ENCODE measurements around the gene ZNF180. TPM values are rescaled to one million over a fixed set of nuclear protein-coding genes. Genes with fewer than 3 reads are reported as not detected.
A peak's percentile ranks its signal among the peaks of the same experiment; 100 is the strongest.

The ZNF180 gene
- total and polyA plus RNA-seq, 2 donors (not counting 1 experiment from before 2014, with no cell fraction given): 4.4 to 16.1 TPM

DNA sequence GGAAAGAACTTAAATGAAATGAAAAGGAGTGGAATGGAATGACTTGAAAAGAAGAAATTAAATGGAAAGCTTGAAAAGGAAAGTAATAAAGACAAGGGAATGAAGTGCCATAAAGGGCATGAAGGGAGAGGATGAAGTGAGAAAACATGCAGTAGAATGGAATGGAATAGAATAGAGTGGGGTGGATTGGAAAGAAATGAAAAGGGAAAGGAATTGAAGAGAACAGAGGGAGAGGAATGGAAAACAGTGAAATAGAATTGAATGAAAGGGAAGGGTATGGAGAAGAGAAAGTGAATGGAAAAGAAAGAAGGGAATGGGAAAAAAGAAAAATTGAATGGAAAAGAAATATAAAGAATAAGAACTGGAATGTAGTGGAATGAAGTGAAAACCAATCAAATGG is 9.2 kb upstream of the ZNF180 start:
- no peaks in the 10 kb centered on the region for H4K20me1 ChIP-seq (ENCODE audit: control insufficient read depth, insufficient read depth, low read length, poor library complexity, severe bottlenecking)
- H3K27me3 ChIP-seq (replicated peaks in 1 of 4; ENCODE audit: control extremely low read depth in 1 of 4, control insufficient read depth in 3 of 4, insufficient read depth in 4 of 4, low read length in 3 of 4): peaks cover 0 to 26% (median 10%) of the 10 kb centered on the region in 4 experiments
- H3K4me1 ChIP-seq (ENCODE audit: control insufficient read depth in 2 of 2, insufficient read depth in 2 of 2, low read length in 2 of 2): no peaks in the 10 kb centered on the region
- H3K9ac ChIP-seq (ENCODE audit: low read length): no peak overlapping the region
- TF ChIP-seq, protein P1, sequence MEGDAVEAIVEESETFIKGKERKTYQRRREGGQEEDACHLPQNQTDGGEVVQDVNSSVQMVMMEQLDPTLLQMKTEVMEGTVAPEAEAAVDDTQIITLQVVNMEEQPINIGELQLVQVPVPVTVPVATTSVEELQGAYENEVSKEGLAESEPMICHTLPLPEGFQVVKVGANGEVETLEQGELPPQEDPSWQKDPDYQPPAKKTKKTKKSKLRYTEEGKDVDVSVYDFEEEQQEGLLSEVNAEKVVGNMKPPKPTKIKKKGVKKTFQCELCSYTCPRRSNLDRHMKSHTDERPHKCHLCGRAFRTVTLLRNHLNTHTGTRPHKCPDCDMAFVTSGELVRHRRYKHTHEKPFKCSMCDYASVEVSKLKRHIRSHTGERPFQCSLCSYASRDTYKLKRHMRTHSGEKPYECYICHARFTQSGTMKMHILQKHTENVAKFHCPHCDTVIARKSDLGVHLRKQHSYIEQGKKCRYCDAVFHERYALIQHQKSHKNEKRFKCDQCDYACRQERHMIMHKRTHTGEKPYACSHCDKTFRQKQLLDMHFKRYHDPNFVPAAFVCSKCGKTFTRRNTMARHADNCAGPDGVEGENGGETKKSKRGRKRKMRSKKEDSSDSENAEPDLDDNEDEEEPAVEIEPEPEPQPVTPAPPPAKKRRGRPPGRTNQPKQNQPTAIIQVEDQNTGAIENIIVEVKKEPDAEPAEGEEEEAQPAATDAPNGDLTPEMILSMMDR (IDR thresholded peaks at IDR 0.05): peak; percentile 2
- no peak for TF ChIP-seq EZH2 (IDR thresholded peaks at IDR 0.05; ENCODE audit: borderline replicate concordance, insufficient read depth, low read depth, low read length, poor library complexity, severe bottlenecking)
- intact Hi-C loops (cut with micrococcal nuclease): no loop called here
- DNase-seq (no peak), ATAC-seq (ENCODE audit: low read depth) (no peak)
- no peak overlapping the region for H3K27ac ChIP-seq (ENCODE audit: low read length in 2 of 2)
- H3K36me3 ChIP-seq (replicated peaks in 1 of 2; ENCODE audit: control extremely low read depth in 1 of 2, control insufficient read depth in 1 of 2, extremely low read depth in 1 of 2, insufficient read depth in 2 of 2, low read length in 1 of 2): no peaks in the 10 kb centered on the region
- H3K27me3 Mint-ChIP-seq: peaks cover 49% of the 10 kb centered on the region
- H3K4me1 Mint-ChIP-seq: no peaks in the 10 kb centered on the region
- ChIA-PET POLR2A (no interaction called here), CTCF (no interaction called here)
- no peak overlapping the region for H3K27ac Mint-ChIP-seq
- no peak overlapping the region for H3K4me3 ChIP-seq (ENCODE audit: control extremely low read depth in 1 of 5, extremely low read depth in 1 of 5, insufficient read depth in 1 of 5, low read depth in 2 of 5, low read length in 4 of 5)
- no peak overlapping the region for H2AFZ ChIP-seq (ENCODE audit: insufficient read depth, low read depth, low read length, poor library complexity, severe bottlenecking)
- peaks cover 2 to 32% (median 4%) of the 10 kb centered on the region in 3 donors for H3K9me3 ChIP-seq (ENCODE audit: control extremely low read depth in 1 of 3, control insufficient read depth in 2 of 3, insufficient read depth in 1 of 3, low read length in 2 of 3)
- no peak overlapping the region for H3K4me2 ChIP-seq (replicated peaks; ENCODE audit: low read depth, low read length, poor library complexity, severe bottlenecking)
- H3K9me3 Mint-ChIP-seq (ENCODE audit: insufficient read depth): peaks cover 12% of the 10 kb centered on the region
- no peak overlapping the region for H3K4me3 Mint-ChIP-seq
- H3K79me2 ChIP-seq (ENCODE audit: control insufficient read depth, insufficient read depth, low read length): no peaks in the 10 kb centered on the region

DNA sequence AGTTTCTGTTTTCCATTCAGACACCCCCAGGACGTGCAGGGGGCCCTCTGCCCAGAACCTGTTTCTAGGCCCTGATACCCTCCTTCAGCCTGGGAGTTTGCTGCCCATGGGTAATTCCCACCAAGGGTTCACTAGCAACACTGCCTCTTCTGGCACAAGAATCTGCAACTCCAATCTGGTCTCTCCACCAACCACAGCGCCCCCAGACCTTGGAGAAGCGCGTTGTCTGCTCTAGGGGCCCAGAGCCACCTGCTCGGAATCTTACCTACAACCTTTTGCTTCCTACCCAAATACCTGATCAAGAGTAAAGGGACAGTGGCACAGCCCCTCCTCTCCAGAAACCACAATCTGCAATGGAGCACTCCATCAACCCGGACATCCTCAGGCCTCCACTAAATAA is 763 bp downstream of the ZNF180 start:
- POLR2A ChIA-PET: no interaction called here

More for the DNA sequence above, 763 bp downstream of the ZNF180 start:
- Mint-ChIP-seq H3K9me3 (ENCODE audit: insufficient read depth) (peaks cover 23% of the 10 kb centered on the region), H3K4me1 (peaks cover 34% of the 10 kb centered on the region), H3K27ac (peak overlapping the region; percentile 92), H3K27me3 (peaks cover 8% of the 10 kb centered on the region), H3K4me3 (peak overlapping the region; percentile 99)
- H4K20me1 ChIP-seq (ENCODE audit: control insufficient read depth, insufficient read depth, low read length, poor library complexity, severe bottlenecking): peaks cover 12% of the 10 kb centered on the region
- H3K9me3 ChIP-seq (ENCODE audit: control extremely low read depth in 1 of 3, control insufficient read depth in 2 of 3, insufficient read depth in 1 of 3, low read length in 2 of 3): peaks cover 2 to 67% (median 33%) of the 10 kb centered on the region in 3 donors
- TF ChIP-seq, protein P1 (IDR thresholded peaks at IDR 0.05): no peak
- TF ChIP-seq EZH2 (IDR thresholded peaks at IDR 0.05; ENCODE audit: borderline replicate concordance, insufficient read depth, low read depth, low read length, poor library complexity, severe bottlenecking): no peak
- no peaks in the 10 kb centered on the region for H3K27me3 ChIP-seq (replicated peaks in 1 of 4; ENCODE audit: control extremely low read depth in 1 of 4, control insufficient read depth in 3 of 4, insufficient read depth in 4 of 4, low read length in 3 of 4)
- H3K4me3 ChIP-seq (ENCODE audit: control extremely low read depth in 1 of 5, extremely low read depth in 1 of 5, insufficient read depth in 1 of 5, low read depth in 2 of 5, low read length in 4 of 5): peak overlapping the region; percentile 19 to 99 (median 93)
- H3K4me1 ChIP-seq (ENCODE audit: control insufficient read depth in 2 of 2, insufficient read depth in 2 of 2, low read length in 2 of 2): peaks cover 13 to 25% of the 10 kb centered on the region in 2 donors
- intact Hi-C loops (cut with micrococcal nuclease): no loop called here
- H3K4me2 ChIP-seq (replicated peaks; ENCODE audit: low read depth, low read length, poor library complexity, severe bottlenecking): peak overlapping the region; percentile 80
- H2AFZ ChIP-seq (ENCODE audit: insufficient read depth, low read depth, low read length, poor library complexity, severe bottlenecking): peak overlapping the region; percentile 97
- peaks cover 0 to 29% of the 10 kb centered on the region in 2 experiments for H3K36me3 ChIP-seq (replicated peaks in 1 of 2; ENCODE audit: control extremely low read depth in 1 of 2, control insufficient read depth in 1 of 2, extremely low read depth in 1 of 2, insufficient read depth in 2 of 2, low read length in 1 of 2)
- DNase-seq: no peak
- ATAC-seq (ENCODE audit: low read depth): no peak
- CTCF ChIA-PET: interaction anchor here (0.6 kb wide), 1 partner anchor 1129 kb away, joined by 3 read pairs; no protein-coding TSS in a partner anchor
- no peak overlapping the region for H3K27ac ChIP-seq (ENCODE audit: low read length in 2 of 2)
- H3K79me2 ChIP-seq (ENCODE audit: control insufficient read depth, insufficient read depth, low read length): peaks cover 57% of the 10 kb centered on the region
- WGBS (ENCODE audit: insufficient coverage): 42% methylated on average over 5 of the region's 6 CpGs
- H3K9ac ChIP-seq (ENCODE audit: low read length): peak overlapping the region; percentile 98

Measured in B cell (primary cell).